Measurements from ENCODE around the gene NXPH1. TPM values are rescaled to one million over a fixed set of nuclear protein-coding genes. Genes with fewer than 3 reads are reported as not detected.

Gene NXPH1
- total RNA-seq, 4 donors from 2014 or later: not detected

DNA sequence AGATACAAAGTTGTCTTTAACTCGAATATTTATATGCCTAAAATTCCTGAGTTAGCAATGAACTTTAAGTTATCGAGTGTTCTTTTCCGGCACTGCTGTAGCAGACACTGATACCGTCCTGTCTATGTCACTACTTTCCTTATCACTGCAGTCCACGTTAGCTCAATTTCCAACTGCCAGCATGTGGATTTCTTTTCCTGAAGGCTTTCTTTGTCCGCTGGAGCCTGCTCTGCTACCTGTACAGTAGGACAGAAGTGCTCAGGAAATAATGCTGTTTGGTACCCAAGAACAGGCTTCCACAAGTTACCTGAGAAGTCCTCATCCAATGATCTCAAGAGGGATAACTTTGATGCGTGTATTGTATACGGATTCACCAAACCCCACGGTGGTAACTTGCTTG, 329.4 kb downstream of the NXPH1 start:
- no peaks in the 10 kb centered on the region for H3K9me3 ChIP-seq
- H3K27ac ChIP-seq: no peak overlapping the region
- DNase-seq (ENCODE audit: low spot score in 2 of 2): no peak
- no peaks in the 10 kb centered on the region for H3K4me1 ChIP-seq
- TF ChIP-seq POLR2AphosphoS5 (IDR thresholded peaks at IDR 0.05) (no peak), POLR2A (IDR thresholded peaks at IDR 0.05) (no peak), EP300 (IDR thresholded peaks at IDR 0.05) (no peak)
- TF ChIP-seq, protein P1, sequence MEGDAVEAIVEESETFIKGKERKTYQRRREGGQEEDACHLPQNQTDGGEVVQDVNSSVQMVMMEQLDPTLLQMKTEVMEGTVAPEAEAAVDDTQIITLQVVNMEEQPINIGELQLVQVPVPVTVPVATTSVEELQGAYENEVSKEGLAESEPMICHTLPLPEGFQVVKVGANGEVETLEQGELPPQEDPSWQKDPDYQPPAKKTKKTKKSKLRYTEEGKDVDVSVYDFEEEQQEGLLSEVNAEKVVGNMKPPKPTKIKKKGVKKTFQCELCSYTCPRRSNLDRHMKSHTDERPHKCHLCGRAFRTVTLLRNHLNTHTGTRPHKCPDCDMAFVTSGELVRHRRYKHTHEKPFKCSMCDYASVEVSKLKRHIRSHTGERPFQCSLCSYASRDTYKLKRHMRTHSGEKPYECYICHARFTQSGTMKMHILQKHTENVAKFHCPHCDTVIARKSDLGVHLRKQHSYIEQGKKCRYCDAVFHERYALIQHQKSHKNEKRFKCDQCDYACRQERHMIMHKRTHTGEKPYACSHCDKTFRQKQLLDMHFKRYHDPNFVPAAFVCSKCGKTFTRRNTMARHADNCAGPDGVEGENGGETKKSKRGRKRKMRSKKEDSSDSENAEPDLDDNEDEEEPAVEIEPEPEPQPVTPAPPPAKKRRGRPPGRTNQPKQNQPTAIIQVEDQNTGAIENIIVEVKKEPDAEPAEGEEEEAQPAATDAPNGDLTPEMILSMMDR (IDR thresholded peaks at IDR 0.05): no peak
- H3K27me3 ChIP-seq: no peaks in the 10 kb centered on the region
- 77% methylated on average over 9 of the region's 9 CpGs for WGBS
- no peak overlapping the region for H3K4me3 ChIP-seq
- no peaks in the 10 kb centered on the region for H3K36me3 ChIP-seq

DNA sequence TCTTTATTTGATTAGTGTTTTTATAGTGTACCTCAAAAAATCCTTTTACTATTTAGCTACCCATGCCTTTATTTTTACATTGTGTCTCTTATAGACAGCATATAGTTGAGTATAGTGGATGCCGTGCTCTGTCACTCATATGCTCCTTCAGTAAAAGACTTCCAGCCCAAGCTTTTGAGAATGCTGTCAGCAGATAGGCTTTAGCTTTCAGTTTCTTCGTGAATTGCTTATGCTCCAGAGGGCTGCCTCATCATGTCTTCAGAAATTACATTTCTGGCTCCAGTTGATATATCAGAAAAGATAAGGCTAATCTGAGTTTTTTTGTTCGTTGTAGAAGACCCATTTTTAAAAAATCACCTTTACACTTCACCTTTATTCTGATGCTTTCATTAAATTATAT, 332.0 kb downstream of the NXPH1 start:
- Histone ChIP-seq H3K36me3 (no peaks in the 10 kb centered on the region), H3K9me3 (no peaks in the 10 kb centered on the region), H3K4me3 (no peak overlapping the region), H3K27me3 (no peaks in the 10 kb centered on the region), H3K27ac (no peak overlapping the region), H3K4me1 (no peaks in the 10 kb centered on the region)
- no peak for DNase-seq (ENCODE audit: low spot score in 2 of 2)
- TF ChIP-seq POLR2AphosphoS5 (IDR thresholded peaks at IDR 0.05) (no peak), EP300 (IDR thresholded peaks at IDR 0.05) (no peak), POLR2A (IDR thresholded peaks at IDR 0.05) (no peak)
- TF ChIP-seq, protein P1 (IDR thresholded peaks at IDR 0.05): no peak
- WGBS: 77% methylated on average over 3 of the region's 3 CpGs

DNA sequence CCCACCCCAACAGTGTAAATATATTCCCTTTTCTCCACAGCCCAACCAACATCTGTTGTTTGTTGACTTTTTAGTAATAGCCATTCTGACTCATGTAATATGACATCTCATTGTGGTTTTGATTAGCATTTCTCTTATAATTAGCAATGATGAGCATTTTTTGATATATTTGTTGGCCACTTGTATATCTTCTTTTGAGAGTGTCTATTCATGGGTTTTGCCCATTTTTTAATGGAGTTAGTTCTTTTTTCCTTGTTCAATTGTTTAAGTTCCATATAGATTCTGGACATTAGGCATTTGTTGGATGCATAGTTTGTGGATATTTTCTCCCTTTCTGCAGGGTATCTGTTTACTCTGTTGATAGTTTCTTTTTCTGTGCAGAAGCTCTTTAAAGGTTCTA, 340.1 kb downstream of the NXPH1 start:
- no peaks in the 10 kb centered on the region for H3K27me3 ChIP-seq
- H3K27ac ChIP-seq: no peak overlapping the region
- no peaks in the 10 kb centered on the region for H3K36me3 ChIP-seq
- no peaks in the 10 kb centered on the region for H3K4me1 ChIP-seq
- no peak for TF ChIP-seq EP300 (IDR thresholded peaks at IDR 0.05)
- TF ChIP-seq, protein P1 (IDR thresholded peaks at IDR 0.05): no peak
- no peak for TF ChIP-seq POLR2A (IDR thresholded peaks at IDR 0.05)
- no peak for TF ChIP-seq POLR2AphosphoS5 (IDR thresholded peaks at IDR 0.05)
- no peaks in the 10 kb centered on the region for H3K9me3 ChIP-seq
- DNase-seq (ENCODE audit: low spot score in 2 of 2): no peak
- H3K4me3 ChIP-seq: no peak overlapping the region

DNA sequence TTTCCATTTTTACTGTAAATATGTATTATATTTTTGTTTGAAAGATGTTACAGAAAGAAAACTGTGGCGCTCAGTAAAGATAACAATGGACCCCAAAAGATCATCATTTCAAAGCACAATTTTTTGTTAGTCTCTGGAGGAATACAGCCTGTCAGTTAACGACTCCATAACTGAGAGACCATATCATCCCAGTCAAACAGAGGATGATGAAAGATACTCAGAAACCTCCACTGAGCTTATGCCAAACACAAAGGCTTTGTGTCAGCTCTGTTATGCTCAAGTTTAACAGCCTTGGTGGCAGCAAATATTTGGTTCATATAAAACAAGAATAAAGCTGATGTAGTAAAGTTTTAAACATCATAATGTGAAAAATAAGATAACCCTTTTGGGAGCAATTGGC, 345.1 kb downstream of the NXPH1 start:
- Histone ChIP-seq H3K27ac (no peak overlapping the region), H3K27me3 (no peaks in the 10 kb centered on the region), H3K9me3 (no peaks in the 10 kb centered on the region), H3K4me3 (no peak overlapping the region), H3K36me3 (no peaks in the 10 kb centered on the region), H3K4me1 (no peaks in the 10 kb centered on the region)
- no peak for TF ChIP-seq POLR2AphosphoS5 (IDR thresholded peaks at IDR 0.05)
- no peak for TF ChIP-seq POLR2A (IDR thresholded peaks at IDR 0.05)
- no peak for TF ChIP-seq EP300 (IDR thresholded peaks at IDR 0.05)
- TF ChIP-seq, protein P1 (IDR thresholded peaks at IDR 0.05): no peak
- no peak for DNase-seq (ENCODE audit: low spot score in 2 of 2)
- 75% methylated on average over 2 of the region's 2 CpGs for WGBS

DNA sequence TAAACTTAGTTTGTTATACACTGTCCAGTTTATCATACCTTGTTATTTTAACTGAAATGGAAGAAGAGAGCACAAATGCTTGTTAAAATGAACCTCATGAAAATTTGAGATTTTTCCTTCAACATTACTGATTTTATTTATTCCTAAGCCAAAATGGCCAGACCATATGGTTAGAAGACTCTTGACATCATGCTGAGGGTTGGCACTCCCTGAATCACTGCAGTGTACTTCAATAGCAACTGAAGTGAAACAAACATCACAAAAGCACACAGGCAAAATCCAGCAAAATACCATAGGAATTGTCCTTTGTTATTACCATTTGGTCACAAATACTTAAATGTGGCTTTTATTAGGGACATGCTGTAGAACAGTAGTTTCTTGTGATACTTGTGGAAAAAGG, 347.8 kb downstream of the NXPH1 start:
- Histone ChIP-seq H3K4me3 (no peak overlapping the region), H3K4me1 (no peaks in the 10 kb centered on the region), H3K27me3 (no peaks in the 10 kb centered on the region), H3K9me3 (no peaks in the 10 kb centered on the region), H3K27ac (no peak overlapping the region), H3K36me3 (no peaks in the 10 kb centered on the region)
- TF ChIP-seq EP300 (IDR thresholded peaks at IDR 0.05) (no peak), POLR2AphosphoS5 (IDR thresholded peaks at IDR 0.05) (no peak), POLR2A (IDR thresholded peaks at IDR 0.05) (no peak)
- TF ChIP-seq, protein P1 (IDR thresholded peaks at IDR 0.05): no peak
- DNase-seq (ENCODE audit: low spot score in 2 of 2): no peak
